Stimulated activated CD8-positive, alpha-beta memory T cell treated with anti-CD3 and anti-CD28 coated beads, Interleukin-7, amount 100 ng/mL, for 4 hours (primary cell): Measurements from ENCODE around the gene ALS2CL.

Experiments used
- DNase-seq, 2 donors: peaks; one replicate each; pipeline ENCODE4 v3.0.0-alpha.2; 2020; ENCODE audit warnings: low read depth in 2 of 2

ALS2CL gene

DNA sequence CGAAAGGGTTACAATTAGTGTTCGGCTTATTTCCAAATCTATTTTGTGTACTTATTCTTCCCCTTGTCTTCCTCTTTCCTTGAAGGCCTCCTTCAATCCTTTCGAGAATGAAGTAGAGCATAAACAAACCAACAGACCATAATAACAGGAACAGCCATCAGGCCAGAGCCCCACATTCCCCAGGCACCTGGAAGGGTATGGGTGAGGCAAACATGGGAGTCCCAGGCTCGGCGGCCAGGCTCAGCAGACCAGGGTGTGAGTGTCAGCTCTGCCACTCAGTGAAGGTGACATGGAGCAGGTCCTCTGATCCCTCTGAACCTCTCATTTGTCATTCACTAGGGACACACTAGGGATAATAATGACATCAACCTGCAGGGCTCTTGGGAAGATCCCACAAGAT lies 13.8 kb downstream of the ALS2CL start:
- DNase-seq: no peak

DNA sequence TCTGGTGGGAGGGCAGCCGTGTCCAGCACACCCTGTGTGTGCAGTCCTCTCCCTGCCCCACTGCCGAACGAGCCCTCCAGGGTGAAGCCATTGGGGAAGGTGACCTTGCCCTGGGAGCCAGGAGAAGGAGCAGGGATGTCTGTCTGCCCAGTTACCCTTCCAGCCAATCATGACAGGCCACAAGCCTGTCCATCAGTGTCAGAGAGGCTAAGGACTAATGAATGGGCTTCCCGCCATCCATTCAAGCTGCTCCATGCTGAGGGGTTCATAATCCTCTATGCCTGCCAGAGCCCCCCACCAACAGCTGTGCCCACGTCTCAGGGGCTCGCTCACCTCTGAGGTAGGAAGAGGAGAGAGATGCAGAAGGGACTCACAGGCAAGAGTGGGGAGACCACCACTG lies 15.2 kb downstream of the ALS2CL start:
- no peak for DNase-seq

DNA sequence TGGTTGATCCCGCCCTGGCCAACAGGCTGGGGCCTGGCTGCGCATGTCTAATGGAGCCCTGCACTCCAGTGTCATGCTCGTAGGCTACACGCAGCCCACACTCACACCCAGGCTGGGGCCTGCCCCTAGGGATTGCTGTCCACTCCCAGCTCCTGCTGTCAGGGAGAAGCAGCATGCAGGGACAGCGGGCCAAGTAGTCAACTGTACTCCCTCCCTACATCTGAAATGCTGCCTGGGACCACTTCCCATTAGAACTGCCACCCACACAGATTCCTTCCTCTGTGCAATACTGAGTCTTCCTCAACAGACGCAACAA lies 16.1 kb downstream of the ALS2CL start:
- no peak for DNase-seq

DNA sequence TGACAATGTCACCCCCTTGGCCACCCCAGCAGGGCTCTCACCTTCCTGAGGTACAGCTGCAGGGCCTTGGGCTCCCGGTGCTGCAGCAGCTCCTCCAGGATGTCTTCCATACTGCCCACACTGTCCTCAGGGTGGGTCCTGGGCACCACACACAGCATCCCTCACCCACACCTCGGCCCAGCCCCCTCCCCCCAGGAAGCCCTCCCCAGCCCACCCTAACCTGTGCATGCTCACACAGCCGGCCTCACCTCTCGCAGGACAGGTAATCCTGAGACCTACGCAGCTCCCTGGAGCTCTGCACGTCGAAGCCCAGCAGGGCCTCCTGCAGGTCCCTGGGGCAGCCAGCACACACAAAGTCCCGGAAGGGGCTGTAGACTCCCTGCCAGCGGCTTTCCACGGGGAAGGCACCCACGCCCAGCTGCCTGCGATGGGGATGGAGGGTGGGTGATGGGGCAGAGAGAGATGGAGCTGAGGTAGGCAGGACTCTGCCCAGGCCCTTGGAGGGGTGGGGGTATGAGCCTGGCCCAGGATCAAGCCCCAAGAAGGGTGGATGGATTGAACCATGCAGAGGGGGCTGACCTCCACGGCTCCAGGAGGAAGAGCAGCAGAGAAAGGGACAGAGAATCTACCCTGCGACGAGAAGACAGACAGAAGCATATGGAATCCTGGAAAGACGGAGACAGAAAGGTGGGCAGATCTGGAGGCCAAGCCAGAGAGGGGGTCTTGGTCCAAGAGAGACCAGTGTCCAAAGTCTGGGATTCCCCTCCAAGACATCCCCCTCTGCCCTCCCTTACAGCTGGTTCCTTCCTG lies 16.7 kb downstream of the ALS2CL start:
- no peak for DNase-seq

DNA sequence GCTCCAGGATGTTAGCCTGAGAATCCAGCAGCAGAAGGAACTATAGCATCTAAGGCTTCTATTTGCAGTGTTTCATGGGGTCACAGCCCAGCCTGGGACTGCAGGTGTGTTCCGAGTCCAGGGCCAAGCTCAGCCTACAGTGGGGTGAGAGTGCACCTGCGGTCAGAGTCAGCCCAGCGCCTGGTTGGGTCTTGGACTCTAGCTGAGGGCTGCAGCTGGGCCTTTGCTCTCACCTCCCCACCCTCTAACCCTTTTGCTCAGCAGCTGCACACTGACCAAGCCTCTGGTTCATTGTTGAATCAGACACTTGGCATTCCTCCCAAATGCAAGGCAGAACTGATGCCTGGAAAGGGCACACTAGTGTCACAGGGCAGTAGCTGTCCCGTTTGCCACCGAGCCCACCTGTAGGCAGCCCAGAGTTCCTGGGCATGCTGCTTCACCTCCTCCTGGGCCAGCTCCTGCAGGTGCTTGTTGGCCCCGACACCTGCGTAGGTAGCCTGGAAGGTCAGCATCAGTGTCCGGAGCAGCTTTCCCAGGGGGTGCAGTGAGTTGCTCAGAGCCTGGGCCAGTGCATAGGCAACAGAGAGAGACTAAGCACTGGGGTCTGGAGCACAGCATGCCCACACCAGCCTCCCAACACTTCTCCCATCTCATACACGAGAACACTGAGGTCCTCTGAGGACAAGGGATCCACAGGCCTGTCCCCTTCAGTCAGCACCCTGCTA lies 17.5 kb downstream of the ALS2CL start:
- DNase-seq: no peak

DNA sequence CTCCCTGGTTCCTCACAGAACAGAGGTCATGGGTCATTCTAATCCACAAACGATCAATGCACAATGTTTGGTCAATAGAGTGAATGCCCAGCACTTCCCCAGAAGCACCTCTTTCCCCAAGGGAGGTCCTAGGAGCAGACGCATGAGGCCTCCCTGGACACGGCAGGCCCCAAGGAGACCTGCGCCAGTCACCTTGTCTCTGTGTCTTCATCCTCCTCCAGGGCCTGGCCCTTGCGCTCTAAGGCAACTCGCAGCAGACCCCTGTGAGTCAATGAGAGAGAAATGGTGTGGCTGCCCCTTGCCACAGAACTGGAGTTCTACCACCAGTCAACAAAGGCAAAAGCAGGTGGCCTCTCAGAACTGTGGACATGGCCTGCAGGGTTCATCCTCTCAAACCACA lies 18.1 kb downstream of the ALS2CL start:
- DNase-seq: no peak

DNA sequence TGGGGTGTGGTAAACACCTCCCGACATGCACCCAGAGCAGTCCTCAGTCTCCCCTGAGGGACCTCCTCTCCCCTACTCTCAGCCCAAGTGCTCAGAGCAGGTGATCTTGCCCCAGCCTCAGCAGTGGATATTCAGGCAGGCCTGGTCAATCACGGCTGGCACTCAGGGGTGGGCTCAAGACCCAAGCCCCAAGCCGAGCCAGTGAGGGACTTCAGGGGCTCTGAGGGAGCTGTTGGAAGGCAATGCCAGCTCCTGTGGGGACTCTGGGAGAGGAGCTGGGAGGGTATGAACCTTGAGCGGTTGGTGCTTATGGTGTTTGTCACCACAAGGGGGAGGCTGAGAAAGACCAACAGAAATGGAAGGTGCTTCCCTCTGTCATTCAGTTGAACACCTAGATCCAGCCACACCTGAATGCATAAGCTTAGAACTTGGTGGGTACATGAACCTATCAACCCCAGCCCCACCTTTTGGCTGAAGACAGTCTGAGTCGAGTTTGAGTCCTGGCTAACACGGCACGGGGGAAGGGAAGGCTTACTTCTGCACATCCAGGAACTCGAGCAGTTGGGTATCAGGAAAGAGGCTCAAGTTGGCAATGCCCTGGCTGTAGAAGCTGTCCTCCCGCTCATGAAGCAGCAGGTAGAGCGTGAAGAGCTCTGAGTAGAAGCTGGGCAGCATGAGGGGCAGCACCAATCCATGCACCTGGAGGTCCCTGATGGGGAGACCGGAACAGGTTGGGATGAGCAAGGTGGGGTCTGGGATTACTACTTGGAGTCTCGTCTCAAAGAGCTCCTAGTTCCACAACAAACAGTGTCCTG lies 19.2 kb downstream of the ALS2CL start:
- DNase-seq: no peak

DNA sequence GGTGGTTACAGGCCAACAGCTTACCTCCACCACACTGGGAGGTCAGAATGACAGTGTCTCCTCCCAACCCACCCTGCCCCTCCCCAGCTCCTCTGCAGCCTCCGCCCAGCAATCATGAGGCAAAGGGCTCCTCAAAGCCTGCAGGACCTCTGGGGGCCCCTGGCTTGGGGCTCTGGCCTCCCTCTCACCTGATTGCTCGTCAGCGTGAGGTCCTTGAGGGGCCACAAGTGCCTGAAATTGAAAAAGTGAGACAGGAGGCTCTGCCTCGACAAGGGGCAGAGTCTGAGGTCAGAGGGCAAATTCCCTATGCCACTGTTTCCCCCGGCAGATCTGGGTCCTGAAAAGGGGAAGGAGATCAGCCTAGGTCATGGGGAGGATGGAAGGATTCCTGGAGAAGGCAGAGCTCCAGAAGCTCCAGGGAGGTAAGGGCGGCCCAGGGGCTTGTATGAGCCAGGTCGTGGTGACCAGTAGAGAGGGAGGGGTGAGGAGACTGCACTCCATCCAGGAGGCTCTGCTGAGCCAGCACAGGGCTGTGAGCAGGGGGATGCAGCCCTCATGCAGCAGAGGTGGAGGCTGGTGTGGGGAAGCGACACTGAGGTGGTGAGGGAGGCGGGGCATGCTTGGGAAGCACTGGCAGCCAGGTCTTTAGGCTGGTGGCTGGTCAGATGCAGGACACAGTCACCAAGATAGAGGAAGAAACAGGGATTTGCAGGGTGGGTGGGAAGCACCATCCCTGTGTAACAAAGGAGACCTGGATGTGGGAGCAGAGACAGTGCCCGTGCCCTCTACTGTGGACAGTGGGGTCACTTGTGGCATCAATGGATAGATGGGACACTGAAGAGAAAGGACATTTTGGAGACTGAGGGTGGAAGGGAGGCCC lies 20.1 kb downstream of the ALS2CL start:
- no peak for DNase-seq

DNA sequence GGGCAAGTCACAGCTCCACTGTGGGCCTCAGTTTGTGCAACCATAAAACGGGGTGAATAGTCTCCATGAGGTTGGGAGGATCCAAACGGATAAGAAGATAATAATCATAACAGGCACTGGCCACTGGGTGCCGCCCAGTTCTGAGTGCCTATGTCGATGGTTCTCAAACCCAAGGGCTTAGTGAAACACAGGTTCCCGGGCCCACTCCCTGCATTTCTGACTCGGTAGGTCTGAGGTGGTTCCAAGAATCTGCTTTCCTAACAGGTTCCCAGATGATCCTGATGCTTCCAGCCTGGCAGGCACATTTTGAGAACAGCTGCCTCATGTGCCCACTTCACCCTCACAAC lies 21.2 kb downstream of the ALS2CL start:
- no peak for DNase-seq

DNA sequence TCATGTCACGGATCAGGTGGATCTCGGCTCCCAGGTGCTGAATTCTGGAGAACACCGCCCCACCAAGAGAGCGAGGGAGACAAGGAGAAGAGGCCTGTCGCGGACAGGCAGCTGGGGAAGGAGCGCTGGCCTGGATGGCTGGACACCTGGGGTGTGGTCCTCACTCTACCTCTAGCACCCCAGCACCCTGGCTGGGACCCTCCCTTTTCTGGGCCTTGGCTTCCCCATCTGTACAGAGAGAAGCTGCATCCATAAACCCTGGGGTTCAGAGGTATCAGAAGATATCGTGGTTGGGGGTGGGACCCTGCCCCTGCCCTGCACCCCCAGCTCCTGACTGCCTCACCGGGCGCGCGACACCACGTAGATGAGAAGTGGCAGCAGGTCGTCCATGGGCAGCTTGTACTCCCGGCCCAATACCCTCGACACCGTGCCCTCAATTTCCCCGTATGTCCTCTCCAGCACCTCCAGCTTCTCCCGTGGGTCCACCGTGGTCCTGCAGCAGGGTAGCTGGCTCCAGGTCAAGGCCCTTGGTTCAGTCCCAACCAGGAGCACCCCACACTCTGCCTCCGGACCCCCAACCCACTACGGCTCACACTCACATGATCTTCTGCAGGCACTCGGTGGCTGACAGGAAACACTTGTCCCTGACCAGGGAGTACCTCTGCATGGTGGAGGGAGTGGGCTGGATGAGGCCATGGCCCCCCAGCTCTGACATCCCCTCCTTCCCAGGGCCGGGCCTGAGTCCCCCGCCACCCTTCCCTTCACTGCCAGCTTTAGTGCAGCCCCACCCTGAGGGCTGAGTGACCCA lies 21.7 kb downstream of the ALS2CL start:
- DNase-seq: no peak

DNA sequence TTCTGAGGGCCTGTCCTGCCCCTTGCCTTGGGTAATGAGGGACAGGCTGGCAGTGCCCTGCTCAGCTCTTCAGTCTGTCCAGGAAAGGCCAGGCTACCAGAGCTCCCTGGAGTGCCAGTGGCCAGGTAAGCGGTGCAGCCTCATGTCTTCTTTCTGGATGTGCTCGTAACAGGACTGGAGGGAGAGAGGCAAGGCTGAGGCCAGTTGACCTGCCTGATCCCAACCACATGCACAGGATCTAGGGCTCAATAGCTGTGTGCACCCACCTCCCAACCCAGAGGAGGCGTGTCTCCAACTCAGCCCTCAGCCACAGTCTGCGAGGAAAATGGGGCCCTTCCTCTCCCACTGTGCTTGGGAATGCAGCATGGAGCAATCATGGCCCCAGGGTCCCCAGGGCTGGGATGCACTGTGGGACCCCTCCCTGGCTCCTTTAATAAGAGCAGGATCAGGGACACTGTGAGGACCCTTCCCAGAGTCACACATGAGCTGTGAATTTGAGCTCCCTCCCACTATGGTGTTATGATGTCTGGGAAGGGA lies 22.5 kb downstream of the ALS2CL start:
- no peak for DNase-seq

DNA sequence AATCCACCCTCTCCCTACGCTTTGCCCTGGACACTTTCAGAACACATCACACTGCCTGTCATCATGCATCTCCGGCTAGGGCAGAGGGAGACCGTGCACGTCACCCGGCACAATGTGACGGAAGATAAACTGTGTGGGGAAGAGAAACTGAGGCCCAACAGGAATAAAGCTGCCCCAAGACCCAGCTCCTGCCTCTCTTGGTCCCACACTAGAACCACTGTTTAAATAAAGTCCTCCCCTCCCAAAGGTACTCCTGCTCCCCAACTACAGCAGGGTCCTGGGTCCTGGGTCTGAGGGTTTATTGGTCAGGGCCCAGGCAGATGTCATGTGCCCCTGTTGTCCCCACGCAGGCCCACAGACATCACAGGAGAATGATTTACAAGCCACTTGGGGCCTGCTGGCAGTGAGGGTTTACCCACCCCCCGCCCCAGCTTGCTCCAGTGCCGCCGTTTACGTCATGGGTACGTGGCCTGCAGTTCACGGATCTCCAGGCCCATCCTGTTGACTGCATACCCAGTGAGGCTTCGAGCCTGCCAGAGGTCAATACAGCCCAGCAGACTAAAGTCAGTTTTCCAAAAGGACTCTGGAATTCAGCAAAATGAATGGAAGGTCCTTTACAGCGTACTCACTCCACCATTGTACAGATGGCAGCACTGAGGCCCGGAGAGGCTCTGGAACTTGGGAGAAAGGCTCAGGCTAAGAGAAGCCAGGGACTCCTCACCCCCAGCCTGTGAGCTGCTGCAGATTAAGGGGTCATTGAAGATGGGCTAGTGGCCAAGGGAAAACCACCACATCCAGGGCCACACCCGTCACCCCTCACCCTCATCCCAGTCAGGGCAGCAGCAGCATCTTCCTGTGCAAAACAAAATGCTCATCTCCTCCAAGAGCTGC lies 23.2 kb downstream of the ALS2CL start:
- no peak for DNase-seq

DNA sequence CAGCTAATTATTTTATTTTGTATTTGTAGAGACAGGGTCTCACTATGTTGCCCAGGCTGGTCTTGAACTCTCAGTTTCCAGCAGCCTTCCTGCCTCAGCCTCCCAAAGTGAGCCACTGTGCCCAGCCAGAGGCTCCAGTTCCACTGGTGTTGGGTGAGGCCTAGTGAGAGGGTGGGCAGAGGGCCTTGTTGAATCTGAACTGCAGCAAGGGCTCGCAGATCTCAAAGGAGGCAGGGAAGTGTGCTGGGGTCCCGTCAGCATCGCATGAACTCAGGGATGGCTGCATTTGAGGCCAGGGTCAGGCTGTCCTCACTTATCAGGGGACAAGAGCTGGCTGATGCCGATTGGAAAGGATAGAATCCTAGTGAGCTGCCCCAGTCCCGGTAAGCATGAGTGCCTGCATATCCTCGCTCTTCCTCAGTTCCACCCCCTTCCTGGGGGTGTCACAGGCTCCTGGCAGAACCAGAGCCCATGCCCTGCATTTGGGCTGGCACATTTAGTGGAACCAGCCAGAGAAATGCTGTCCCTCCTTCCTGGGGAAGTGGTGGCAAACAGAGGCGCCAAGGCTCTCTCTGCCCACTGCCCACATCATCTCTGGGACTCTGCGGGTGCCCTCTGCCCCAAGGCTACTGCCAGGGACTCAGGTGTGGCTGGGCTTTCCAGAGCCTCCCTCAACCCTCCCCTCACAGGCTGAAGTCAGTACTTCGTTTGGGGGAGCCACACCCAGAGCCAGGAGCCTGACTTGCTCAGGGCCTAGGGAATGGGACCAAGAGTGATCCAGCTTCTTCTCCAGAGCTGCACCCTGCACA lies 24.1 kb downstream of the ALS2CL start:
- DNase-seq: no peak

DNA sequence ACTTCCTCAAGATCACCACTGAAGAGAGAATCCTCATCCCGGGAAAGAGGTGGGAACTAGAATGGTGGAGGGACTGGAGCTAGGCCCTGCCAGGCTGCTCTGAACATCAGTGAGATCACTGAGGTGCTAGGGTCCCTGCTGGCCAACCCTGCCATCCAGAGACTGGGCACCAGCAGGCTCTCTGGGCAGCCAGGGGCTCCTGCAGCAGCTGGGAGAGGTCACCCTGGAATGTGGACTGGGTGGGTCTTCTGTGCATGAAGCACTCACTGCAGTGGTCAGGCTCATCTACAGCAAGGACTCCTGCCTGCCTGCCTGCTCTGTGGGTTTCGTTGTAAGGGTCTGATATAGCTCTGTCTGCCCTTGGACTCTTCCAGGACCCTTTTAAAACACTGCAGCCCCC lies 24.9 kb downstream of the ALS2CL start:
- no peak for DNase-seq

DNA sequence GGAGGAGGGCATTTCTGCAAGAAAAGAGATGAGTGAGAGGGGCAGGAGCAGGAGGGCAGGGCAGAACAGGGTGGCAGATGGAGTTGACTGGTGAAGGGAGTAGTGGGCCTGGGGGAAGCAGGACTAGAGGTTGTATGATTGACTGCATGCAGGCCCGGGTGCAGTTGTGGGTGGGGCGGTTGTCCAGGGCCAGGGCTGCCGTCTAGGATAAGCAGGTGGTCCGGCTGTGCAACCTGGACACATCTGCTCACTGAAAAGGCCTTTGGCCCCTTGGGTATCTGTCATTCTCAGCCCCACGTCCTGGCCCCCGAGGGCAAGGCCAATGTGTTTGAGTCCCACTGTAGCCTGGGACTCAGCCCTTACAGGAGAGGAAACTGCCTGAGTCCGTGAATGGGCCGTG lies 25.4 kb downstream of the ALS2CL start:
- no peak for DNase-seq

DNA sequence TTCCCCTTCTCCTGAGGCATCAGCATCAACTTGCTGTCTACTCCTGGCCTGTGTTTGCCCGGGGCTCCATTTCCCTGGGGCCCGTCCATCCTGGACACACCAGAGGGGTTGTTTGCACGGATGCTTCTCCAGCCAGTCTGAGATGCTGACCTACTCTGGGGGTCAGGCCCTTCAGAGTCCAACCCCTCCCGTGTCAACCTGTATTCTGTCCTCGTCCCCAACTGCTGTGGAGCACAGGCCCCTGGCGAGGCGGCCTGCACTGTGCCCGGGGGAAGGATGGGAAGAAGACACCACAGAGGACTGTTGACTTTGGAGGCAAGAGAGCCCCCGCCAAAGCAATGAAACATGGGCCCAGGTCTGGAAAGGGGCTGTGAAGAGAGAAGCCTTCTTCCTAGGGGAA lies 25.8 kb downstream of the ALS2CL start:
- DNase-seq: no peak

DNA sequence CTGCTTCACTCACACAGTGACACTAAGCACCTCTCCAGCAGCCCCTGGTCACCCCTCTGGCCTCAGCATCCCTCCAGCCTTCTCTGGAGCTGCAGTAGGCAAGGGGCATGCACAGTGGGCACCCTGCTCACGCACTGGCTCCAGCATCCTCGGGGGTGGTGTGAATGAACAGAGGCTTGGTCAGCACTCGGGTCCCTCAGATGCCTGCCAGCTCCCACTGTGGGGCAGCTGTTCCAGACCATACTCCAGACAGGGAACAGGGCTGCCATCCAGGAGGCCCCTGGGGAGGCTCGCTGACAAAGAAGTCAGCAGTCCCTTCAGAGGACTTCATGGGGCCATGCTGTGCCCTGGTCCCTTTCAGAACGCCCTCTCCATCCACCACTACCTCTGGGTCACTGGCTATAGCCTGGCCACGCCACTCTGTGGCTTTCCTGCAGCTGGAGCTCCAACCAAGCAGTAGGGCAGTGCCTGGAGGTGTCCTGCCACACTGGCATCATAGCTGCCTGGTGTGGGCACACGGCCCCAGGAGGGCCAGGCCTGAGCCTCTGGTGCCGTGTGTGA lies 26.3 kb downstream of the ALS2CL start:
- DNase-seq: no peak

DNA sequence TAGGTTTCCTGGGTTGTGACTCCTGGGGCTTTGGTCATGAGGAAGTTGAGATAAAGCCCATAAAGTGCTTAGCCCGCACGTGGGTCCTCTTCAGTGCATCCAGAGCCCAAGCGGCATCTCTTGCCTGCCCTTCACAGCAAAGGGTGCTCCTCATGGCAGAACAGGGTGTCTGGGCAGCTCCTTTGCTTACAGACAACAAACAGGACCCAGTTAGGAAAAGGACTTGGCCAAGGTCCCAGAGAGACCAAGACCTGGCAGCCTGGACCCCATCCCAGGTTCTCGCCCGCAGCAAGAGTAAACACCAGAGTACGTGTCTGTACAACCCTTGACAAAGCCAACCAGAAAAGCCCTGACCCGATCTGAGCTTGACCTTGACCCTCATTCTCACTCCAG lies 27.0 kb downstream of the ALS2CL start:
- no peak for DNase-seq
